ENCODE results near the gene RPL23.

- TF ChIP-seq CTCF (IDR thresholded peaks at IDR 0.05) (no peak), POLR2A (IDR thresholded peaks at IDR 0.05) (no peak)
Observed at GRCh38 chr17:38899421-38899820, 45.9 kb upstream of the RPL23 start.
